SK-N-SH treated with all-trans-retinoic acid at 6 μM for 48 hours (cell line): ENCODE results near the gene TREML1.

ENCODE experiments used
- ATAC-seq: fragments of 200-7000 bp; cut with Tn5 transposase; 3 replicates; pipeline ENCODE4 v1.9.1; 2020; ENCODE audit warnings: mild to moderate bottlenecking, moderate library complexity
- BACH2 ChIP-seq: fragments of 250-450 bp; sonication (Bioruptor Pico); IDR thresholded peaks from 2 replicates; pipeline ENCODE4 v1.9.0; 2021; ENCODE audit warnings: mild to moderate bottlenecking, borderline replicate concordance
- CREB5 ChIP-seq: fragments of 250-450 bp; sonication (Bioruptor Pico); IDR thresholded peaks from 2 replicates; pipeline ENCODE4 v1.5.1; 2020; ENCODE audit warnings: low read depth, mild to moderate bottlenecking, moderate library complexity
- CSDC2 ChIP-seq: fragments of 250-450 bp; sonication (Bioruptor Pico); IDR thresholded peaks from 2 replicates; pipeline ENCODE4 v1.5.0; 2020; ENCODE audit warnings: mild to moderate bottlenecking, moderate library complexity
- ESRRG ChIP-seq: fragments of 250-450 bp; sonication (Bioruptor Pico); IDR thresholded peaks from 2 replicates; pipeline ENCODE4 v1.6.1; 2021; ENCODE audit warnings: mild to moderate bottlenecking
- GLIS3 ChIP-seq: fragments of 250-450 bp; sonication (Bioruptor Pico); IDR thresholded peaks from 2 replicates; pipeline ENCODE4 v1.5.0; 2020; ENCODE audit warnings: mild to moderate bottlenecking, moderate library complexity
- ISL1 ChIP-seq: fragments of 250-450 bp; sonication (Bioruptor Pico); IDR thresholded peaks from 2 replicates; pipeline ENCODE4 v2.1.2; 2022; ENCODE audit warnings: mild to moderate bottlenecking, moderate library complexity
- OSR1 ChIP-seq: fragments of 250-450 bp; sonication (Bioruptor Pico); IDR thresholded peaks from 2 replicates; pipeline ENCODE4 v1.8.0; 2022; ENCODE audit warnings: moderate library complexity, mild to moderate bottlenecking, inconsistent platforms
- PATZ1 ChIP-seq: fragments of 250-450 bp; sonication (Bioruptor Pico); IDR thresholded peaks from 2 replicates; pipeline ENCODE4 v1.8.0; 2020; ENCODE audit warnings: mild to moderate bottlenecking, moderate library complexity, borderline replicate concordance
- PPARA ChIP-seq: fragments of 250-450 bp; sonication (Bioruptor Pico); IDR thresholded peaks from 2 replicates; pipeline ENCODE4 v1.5.0; 2020; ENCODE audit warnings: mild to moderate bottlenecking, borderline replicate concordance
- RARB ChIP-seq: fragments of 250-450 bp; sonication (Bioruptor Pico); IDR thresholded peaks from 2 replicates; pipeline ENCODE4 v1.8.0; 2021; ENCODE audit warnings: mild to moderate bottlenecking, moderate library complexity
- SNAI2 ChIP-seq: fragments of 250-450 bp; sonication (Bioruptor Pico); IDR thresholded peaks from 2 replicates; pipeline ENCODE4 v1.5.0; 2020; ENCODE audit warnings: mild to moderate bottlenecking, moderate library complexity
- TCF4 ChIP-seq: fragments of 250-450 bp; sonication (Bioruptor Pico); IDR thresholded peaks from 2 replicates; pipeline ENCODE4 v1.8.0; 2021; ENCODE audit warnings: mild to moderate bottlenecking, moderate library complexity, borderline replicate concordance
- TOX ChIP-seq: fragments of 250-450 bp; sonication (Bioruptor Pico); IDR thresholded peaks from 2 replicates; pipeline ENCODE4 v1.8.0; 2021; ENCODE audit warnings: mild to moderate bottlenecking, moderate library complexity, borderline replicate concordance
- TSHZ2 ChIP-seq: fragments of 250-450 bp; sonication (Bioruptor Pico); IDR thresholded peaks from 2 replicates; pipeline ENCODE4 v1.5.0; 2020; ENCODE audit warnings: mild to moderate bottlenecking, moderate library complexity
- ZC3H10 ChIP-seq: fragments of 250-450 bp; sonication (Bioruptor Pico); IDR thresholded peaks from 2 replicates; pipeline ENCODE4 v1.5.1; 2021; ENCODE audit warnings: mild to moderate bottlenecking, moderate library complexity
- ZFP3 ChIP-seq: fragments of 250-450 bp; sonication (Bioruptor Pico); IDR thresholded peaks from 2 replicates; pipeline ENCODE4 v1.5.0; 2020; ENCODE audit warnings: mild to moderate bottlenecking, moderate library complexity
- ZFP30 ChIP-seq: fragments of 450-650 bp; formaldehyde crosslinking; IDR thresholded peaks from 2 replicates; pipeline ENCODE4 v1.5.0; 2022; ENCODE audit warnings: mild to moderate bottlenecking, moderate library complexity
- ZNF70 ChIP-seq: fragments of 450-650 bp; formaldehyde crosslinking; IDR thresholded peaks from 2 replicates; pipeline ENCODE4 v1.5.0; 2020; ENCODE audit warnings: mild to moderate bottlenecking, moderate library complexity
- ZNF8 ChIP-seq: fragments of 450-650 bp; formaldehyde crosslinking; IDR thresholded peaks from 2 replicates; pipeline ENCODE4 v1.5.0; 2020; ENCODE audit warnings: mild to moderate bottlenecking, moderate library complexity
- TF ChIP-seq, protein P1 (sequence below): fragments of 250-450 bp; sonication (Bioruptor Pico); IDR thresholded peaks from 2 replicates; pipeline ENCODE4 v1.8.0; 2021; ENCODE audit warnings: low read depth, mild to moderate bottlenecking, moderate library complexity, borderline replicate concordance
- TF ChIP-seq, protein P2 (sequence below): fragments of 250-450 bp; sonication (Bioruptor Pico); IDR thresholded peaks from 2 replicates; pipeline ENCODE4 v1.5.1; 2021; ENCODE audit warnings: mild to moderate bottlenecking, moderate library complexity

Gene TREML1

GRCh38 chr6:41162687-41163418, 8.7 kb upstream of the TREML1 start, which contains the start of gene TREM2 (continued):
- TF ChIP-seq PPARA (no peak), RARB (CRISPR knock-in tag) (no peak), SNAI2 (CRISPR knock-in tag) (no peak), ISL1 (CRISPR knock-in tag) (no peak), BACH2 (CRISPR knock-in tag) (no peak)
- TF ChIP-seq, protein P1, sequence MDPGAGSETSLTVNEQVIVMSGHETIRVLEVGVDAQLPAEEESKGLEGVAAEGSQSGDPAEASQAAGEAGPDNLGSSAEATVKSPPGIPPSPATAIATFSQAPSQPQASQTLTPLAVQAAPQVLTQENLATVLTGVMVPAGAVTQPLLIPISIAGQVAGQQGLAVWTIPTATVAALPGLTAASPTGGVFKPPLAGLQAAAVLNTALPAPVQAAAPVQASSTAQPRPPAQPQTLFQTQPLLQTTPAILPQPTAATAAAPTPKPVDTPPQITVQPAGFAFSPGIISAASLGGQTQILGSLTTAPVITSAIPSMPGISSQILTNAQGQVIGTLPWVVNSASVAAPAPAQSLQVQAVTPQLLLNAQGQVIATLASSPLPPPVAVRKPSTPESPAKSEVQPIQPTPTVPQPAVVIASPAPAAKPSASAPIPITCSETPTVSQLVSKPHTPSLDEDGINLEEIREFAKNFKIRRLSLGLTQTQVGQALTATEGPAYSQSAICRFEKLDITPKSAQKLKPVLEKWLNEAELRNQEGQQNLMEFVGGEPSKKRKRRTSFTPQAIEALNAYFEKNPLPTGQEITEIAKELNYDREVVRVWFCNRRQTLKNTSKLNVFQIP: no peak
- TF ChIP-seq, all 23 proteins: peak for 0

DNA sequence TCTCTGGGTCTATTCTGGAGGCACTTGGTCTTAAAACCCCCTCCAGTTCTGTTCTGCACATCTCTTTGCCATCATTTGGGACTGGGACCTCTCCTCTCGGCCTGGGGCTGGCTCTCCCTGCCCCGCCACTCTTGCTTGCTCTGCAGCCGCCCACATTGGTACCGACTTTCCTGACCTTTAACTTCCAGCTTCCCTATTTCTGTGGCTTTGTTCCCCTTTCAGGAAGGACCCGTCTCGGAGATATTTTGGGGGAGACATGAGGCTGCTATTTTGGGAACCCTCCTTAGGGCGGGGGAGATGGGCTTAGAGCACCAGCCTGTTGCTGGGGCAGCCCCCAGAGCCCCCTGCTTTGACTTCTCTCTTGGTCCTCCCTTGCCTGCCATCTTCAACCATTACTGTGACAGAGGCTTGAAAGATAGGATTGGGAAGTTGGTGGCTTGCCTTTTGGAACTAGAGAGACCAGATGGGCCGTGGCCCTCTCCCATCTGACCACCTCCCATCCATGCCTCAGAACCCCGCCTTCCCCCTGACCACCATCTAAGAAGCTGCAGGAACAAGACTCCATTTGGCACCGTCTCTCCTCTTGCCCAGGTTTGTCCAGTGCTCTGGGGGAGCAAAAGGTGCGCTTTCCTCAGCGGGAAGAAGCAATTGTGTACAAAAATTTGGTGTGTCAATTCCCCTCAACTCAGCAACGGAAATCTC, 7.9 kb upstream of the TREML1 start:
- ATAC-seq: no peak
- no peak for TF ChIP-seq OSR1
- no peak for TF ChIP-seq ZNF8 (CRISPR knock-in tag)
- TF ChIP-seq ZC3H10 (CRISPR knock-in tag): no peak
- TF ChIP-seq ESRRG (CRISPR knock-in tag): no peak
- no peak for TF ChIP-seq TCF4 (CRISPR knock-in tag)
- no peak for TF ChIP-seq ZFP30 (CRISPR knock-in tag)
- TF ChIP-seq, protein P1: no peak
- TF ChIP-seq CREB5: no peak
- no peak for TF ChIP-seq ZNF70 (CRISPR knock-in tag)
- TF ChIP-seq CSDC2 (CRISPR knock-in tag): no peak
- no peak for TF ChIP-seq PATZ1 (CRISPR knock-in tag)
- TF ChIP-seq RARB (CRISPR knock-in tag): no peak
- TF ChIP-seq ZFP3 (CRISPR knock-in tag): no peak
- no peak for TF ChIP-seq BACH2 (CRISPR knock-in tag)
- TF ChIP-seq TOX: no peak
- TF ChIP-seq, protein P2, sequence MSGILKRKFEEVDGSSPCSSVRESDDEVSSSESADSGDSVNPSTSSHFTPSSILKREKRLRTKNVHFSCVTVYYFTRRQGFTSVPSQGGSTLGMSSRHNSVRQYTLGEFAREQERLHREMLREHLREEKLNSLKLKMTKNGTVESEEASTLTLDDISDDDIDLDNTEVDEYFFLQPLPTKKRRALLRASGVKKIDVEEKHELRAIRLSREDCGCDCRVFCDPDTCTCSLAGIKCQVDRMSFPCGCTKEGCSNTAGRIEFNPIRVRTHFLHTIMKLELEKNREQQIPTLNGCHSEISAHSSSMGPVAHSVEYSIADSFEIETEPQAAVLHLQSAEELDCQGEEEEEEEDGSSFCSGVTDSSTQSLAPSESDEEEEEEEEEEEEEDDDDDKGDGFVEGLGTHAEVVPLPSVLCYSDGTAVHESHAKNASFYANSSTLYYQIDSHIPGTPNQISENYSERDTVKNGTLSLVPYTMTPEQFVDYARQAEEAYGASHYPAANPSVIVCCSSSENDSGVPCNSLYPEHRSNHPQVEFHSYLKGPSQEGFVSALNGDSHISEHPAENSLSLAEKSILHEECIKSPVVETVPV (CRISPR knock-in tag): no peak
- no peak for TF ChIP-seq TSHZ2
- TF ChIP-seq GLIS3: no peak
- no peak for TF ChIP-seq SNAI2 (CRISPR knock-in tag)
